Measurements from ENCODE around the gene NNAT. TPM values are rescaled to one million over a fixed set of nuclear protein-coding genes. Genes with fewer than 3 reads are reported as not detected.

Gene NNAT
- total RNA-seq, 1 donor from 2014 or later, result not detected

DNA sequence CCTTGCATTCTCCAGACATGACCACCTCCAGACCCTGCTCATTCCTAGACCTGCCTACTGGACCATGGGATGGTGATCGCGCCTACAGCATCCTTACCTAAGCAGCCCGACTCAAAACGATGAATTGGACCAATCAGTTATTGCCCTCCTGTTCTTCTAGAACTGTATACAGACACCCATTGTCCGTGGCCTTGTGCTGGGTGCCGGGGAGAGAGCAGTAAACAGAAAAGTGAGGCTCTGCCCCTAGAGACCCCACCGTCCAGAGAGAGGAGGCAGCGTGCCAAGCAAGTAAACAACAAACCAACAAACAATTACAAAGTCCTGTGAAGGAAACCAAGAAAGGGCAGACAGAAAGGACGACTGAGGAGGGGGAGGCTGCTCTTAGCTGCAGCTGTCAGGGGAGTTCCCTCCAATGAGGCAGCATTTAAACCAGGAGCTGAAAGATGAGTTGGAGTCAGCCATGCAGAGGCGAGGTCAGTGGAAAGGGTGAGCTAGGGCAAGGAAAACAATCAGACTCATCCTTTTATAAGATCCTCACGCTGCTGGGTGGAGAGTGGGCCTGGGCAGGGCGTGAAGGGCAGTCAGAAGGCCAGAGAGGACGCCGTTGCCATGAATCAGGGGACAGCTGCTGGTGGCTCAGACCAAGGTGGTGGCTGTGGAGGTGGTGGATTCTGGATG is 44.2 kb downstream of the NNAT start:
- no peak for DNase-seq (ENCODE audit: low read depth, low spot score)

DNA sequence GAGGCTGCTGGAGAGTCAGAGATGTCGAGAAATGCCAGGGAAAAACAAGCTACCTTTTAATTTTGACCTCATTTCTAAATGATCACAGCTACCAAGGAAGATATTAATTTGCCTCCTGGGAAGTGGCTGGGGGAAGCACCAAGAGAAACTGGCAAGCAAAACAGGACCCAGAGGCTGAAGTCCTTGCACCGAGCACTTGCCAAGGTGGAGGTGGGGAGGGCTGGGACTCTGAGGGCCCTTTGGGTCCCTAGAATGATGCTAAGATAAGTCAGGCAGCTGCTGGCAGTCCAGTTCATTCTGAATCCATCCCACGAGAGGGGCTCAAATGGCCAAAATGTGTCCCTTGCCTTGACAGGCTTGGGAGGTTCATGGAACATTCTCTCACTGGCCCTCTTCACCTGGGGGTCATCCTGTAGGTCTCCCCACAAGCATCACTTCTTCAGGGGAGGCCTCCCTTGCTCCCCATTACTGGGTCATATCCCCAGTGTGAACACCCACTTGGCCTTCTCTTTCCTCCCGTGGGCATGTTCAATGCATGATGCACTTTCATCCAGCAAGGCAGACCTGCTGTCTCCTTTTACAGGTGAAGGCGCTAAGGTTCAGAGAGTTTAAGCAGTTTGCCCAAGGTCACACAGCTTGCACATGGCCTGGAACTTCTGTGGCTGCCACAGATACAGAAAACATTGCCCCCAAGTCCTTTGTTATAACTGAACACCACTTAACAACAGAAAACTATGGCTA is 45.7 kb downstream of the NNAT start:
- no peak for DNase-seq (ENCODE audit: low read depth, low spot score)

DNA sequence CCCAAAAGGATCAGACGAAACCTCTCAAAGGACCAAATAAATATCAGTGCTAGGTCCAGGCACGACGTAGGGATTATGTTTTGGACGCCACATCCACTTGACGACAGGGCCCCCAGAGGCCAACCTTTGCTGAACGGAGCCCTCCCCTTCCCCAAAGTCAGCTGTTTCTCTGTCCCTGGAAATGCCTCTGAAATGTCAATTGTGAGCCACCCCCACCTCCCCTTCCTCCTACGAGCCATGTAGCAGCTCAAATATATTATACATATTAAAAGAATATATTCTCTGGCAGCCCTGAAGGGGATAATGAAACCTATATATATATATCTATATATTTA is 46.2 kb downstream of the NNAT start:
- DNase-seq (ENCODE audit: low read depth, low spot score), result no peak

DNA sequence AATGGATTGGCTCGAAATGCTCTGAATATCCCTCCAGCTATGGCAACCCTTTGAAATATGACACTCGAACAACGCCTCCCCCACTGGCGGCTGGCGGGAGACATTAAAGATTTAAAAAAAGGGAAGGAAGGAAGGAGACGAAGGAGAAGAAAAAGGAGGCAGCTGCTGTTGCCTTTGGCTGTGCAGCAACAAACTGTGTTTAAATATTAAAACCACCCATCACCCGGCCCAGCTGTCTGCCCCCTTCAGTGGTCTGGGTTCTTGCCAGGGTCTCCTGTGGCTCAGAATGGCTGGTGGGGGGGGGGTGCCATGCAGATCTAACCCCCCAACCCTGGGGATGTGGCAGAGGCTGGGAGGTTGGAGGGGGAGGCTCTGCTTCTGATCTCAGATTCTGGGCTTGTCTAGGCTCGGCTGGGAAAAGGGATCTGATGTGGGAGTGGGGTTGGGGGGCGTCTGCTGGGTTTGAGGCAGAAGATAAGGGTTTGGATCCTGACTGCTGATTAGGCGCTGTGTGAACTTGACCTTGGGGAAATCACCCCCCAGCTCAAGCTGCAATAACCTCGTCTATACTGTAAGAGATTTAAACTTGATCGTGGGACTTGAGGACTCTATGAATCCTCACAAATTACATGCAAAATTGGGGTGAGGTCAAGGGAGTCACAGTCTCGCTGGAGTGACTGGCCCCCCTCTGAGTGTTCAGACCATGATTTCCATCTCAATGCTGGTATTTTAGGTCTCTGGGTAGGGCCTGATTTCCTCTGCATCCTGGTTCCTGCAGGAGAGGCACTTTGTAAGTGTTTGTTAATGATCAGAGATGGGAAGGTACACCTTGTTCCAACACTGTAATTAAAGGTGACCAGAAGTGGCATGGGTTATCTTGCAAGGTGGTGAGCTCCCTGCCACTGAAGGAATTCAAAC is 46.9 kb downstream of the NNAT start:
- DNase-seq (ENCODE audit: low read depth, low spot score), result no peak

DNA sequence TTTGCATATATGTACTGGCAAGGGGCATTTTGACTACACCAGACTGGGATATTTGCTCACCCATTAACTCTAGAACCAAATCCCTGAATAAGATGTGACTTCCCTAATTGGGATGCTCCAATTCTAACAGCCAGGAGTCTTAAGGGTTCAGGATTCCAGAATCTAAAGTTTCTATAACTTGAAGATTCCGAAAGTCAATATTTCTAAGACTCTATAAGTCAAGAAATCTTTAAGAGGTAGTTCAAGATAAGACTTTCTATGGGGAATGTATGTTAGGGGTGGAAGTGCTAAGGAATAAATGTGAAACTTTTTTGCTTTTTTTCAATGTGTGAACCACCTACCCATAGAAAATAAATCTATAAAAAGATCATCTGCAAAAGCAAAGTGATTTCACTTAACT is 49.4 kb downstream of the NNAT start:
- no peak for DNase-seq (ENCODE audit: low read depth, low spot score)

DNA sequence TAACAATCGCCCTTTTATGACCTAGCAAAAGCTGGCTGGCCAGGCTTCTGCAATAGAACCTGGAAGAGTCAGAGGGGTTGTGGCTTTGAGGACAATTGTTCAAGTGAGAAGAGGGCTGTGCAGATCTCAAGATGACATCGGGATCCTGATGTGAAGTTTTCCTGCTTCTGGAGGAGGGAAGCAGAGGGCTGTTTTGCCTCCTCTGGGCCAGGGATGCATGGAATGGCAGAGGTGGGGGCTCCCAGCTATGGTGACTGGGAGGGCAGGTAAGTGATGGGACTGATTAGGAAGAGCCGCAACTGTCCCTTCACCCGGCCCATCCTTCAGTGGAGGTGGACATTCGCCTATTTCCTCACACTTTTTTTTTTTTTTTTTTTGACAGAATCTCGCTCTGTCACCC is 50.0 kb downstream of the NNAT start:
- DNase-seq (ENCODE audit: low read depth, low spot score), result no peak

Other genes starting within 250 kb of the NNAT start
- 14.0 and 21.2 TPM in 2 replicates for gene MANBAL, start 231.6 kb upstream of the NNAT start, total RNA-seq
- 16.6 and 20.2 TPM in 2 replicates for gene SRC, start 175.1 kb upstream of the NNAT start, total RNA-seq
- gene BLCAP, start 6.6 kb downstream of the NNAT start, total RNA-seq, result 36.8 and 48.1 TPM in 2 replicates
- gene CTNNBL1, start 172.8 kb downstream of the NNAT start, total RNA-seq, result 45.8 and 58.6 TPM in 2 replicates